ENCODE results near the gene RPL19. TPM values are rescaled to one million over a fixed set of nuclear protein-coding genes. Genes with fewer than 3 reads are reported as not detected.

RPL19 gene
- 741 TPM for total RNA-seq

DNA sequence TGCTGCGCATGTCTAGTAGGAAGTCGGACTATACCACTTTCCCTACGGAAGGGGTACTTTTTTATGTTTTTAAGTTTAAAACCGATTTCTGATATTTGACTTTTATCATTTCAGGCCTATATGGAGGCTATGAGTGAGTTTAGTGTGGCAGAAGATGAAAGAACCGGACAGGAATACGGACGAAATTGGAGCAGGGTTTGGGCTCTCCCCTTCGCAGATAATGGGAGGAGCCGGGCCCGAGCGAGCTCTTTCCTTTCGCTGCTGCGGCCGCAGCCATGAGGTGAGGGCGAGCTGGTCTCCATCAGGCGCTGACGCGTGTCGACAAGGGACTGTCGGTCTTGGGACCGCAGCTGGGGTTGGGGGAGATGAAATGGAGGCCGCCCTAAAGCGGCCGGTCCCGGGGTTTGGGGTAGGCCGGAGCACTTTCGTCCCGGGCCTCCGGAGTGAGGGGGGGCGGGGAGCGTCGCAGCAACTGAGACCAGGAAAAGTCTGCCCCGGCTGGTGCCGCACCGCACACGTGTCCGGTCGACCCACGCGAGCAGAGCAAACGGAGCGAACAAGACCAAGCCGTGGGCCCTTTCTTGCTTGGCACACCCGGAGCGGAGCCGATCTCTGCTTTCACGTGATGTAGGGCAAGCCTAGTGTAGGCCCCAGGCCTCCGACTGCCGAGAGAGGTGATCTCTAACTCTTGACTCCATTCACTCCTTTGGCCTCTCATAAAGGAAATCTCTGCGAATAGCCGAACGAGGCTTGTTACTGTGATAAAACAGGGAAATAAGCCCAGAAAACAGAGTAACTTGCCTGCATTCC lies at the start of gene RPL19:
TSS of gene RPL19 (plus strand) at position 214 of the 810 bp plus-strand sequence. CDS start at position 276, 62 bp downstream.

DNA sequence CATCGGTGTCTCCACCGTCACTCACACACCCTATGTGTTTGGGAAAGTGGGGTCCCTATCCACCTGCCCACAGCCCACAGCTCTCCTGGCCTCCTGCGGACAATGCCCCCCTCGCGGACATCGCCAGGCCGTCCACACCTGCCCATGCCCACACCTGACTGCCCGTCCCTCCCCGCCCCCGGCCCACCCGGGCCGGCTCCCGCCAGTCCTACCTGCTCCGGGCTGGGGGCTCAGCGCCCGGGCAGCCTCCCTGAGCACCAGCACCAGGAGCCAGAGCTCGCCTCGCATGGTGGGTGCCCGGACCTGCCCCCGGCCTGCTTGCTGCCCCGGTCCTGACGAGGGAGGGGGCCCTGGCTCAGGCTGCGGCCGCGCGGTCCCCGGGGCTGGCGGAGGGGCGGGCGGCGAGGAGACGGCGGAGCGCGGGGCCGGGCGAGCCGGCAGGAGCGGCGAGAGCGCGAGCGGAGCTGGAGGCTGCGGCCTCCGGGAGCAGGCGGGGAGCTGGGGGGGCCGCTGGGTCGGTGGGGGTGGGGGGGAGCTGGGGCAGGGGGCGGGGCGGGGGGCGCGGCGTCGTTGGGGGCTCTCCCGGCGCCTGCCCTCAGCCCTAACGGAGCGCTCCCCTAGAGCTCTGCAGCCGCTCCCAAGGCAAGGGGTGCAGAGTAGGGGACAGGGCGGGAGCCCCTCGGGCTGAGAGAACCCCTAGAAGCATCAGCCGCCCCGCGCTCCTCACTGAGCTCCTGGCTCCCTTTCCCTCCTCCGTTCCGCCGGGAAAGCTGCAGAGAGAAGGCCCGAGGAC lies 48.7 kb upstream of the RPL19 start, which contains the start of gene PLXDC1:
TSS of gene PLXDC1 (minus strand) at position 488 of the 793 bp plus-strand sequence. CDS start at position 288, 200 bp downstream.

DNA sequence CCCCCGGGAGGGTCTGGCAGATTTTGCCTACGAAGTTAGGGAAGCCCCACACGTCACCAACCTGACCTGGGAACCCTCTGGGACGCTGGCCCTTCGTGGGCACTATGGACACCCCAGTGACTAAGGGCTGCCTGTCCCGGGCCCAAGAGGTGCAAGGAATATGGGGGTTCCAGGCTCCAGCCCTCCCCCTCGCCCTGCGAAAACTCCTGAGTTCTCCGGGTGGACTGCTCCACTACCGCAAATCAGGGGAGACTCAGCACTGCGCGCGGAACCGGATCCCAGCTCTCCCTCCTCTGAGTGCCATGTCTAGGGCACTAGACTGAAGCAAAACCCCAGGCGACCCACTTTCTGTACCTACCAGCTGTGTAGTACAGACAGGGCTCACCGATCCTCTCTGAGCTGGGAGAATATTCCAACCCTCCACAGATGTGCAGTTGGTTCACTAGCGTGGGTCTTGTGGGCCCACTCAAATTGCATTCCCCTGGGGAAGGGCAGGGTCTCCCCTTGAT lies 34.2 kb upstream of the RPL19 start, which contains the start of gene ARL5C:
TSS of gene ARL5C (minus strand) at position 321 of the 509 bp plus-strand sequence. CDS start 401 bp downstream, outside the sequence.

DNA sequence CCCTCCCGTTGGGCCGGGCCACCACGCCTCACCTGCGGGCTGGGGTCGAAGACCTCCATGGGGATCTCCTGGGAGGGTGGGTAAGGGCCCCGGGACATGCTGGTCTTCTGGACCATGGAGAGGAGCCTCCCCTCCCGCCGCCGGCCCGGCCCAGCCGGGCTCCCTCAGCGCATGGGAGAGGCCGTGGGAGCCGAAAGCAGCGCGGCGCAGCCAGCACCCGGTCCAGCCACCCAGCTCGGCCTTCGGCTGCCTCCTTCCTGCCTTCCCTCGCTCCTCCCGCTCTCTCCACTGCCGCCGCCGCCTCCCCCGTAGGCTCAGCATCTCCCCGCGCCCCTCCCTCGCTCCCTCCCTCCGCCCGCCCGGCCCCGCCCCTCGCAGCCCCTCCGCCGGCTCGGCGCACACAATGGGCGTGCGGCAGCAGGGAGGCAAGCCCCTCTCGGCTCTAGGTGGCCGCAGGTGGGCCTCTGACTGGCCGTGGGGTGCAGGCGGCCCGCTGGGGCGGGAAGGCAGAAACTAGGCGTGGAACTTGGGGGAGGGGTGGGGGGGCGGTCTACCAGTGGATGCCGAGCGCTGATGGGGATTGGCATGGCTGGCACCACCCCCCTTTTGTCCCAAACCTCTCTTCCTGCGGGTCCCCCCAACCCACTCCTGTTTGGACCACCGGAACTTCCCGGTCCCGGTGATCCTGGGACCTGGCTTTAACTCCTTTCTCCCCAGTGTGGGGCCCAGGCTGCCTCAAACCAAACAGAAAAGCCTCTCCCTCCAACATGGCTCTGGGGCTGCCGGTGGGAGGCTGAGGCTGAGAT lies 2.5 kb upstream of the RPL19 start, which contains the start of gene CACNB1:
TSS of gene CACNB1 (minus strand) at position 290 of the 806 bp plus-strand sequence. CDS start at position 116, 174 bp downstream.

DNA sequence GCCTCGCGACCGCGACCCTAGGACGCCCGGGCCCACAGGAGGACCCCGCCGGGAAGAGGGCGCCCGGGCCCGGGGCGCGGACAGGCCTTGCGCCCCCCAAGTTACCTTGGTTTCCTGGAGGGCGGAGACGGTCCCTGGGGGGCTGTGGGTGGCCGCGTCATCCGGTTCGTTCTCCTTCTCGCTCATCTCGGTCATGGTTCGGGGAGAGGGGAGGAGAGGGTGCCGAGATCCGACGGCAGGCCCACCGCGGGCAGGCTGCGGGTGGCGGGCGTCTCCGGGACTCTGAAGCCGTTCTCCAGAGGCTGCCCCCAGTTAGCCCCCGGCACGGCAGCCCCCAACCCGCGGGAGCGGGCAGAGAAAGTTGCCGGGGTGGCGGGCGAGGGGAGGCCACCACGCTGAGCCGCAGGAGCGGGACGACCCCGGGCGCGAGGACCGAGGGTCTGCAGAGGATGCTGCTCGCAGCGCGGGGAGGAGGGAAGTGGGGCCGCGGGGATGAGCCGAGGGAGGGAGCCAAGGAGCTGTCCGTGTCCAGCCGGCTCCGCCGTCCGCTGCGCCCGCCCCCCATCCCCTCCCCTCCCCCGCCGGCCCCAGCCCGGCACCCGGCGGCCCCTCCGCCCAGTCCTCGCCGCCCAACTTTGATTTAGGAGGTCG lies 25.4 kb downstream of the RPL19 start, which contains the start of gene STAC2:
TSS of gene STAC2 (minus strand) at position 638 of the 651 bp plus-strand sequence. CDS start at position 195, 443 bp downstream.

Other genes starting within 250 kb of the RPL19 start
- not detected for gene FBXO47, start 232.9 kb upstream of the RPL19 start, total RNA-seq
- gene PLXDC1, start 48.6 kb upstream of the RPL19 start, total RNA-seq = 18.0 TPM
- not detected for gene ARL5C, start 34.1 kb upstream of the RPL19 start, total RNA-seq
- gene CACNB1, start 2.6 kb upstream of the RPL19 start, total RNA-seq = 30.2 TPM
- gene STAC2, start 25.7 kb downstream of the RPL19 start, total RNA-seq = 0.46 TPM
- 26.8 TPM for gene FBXL20, start 201.3 kb downstream of the RPL19 start, total RNA-seq

Data from diencephalon (tissue), 1 donor.